H1 (cell line): ENCODE data around the gene NT5DC1. TPM values are rescaled to one million over a fixed set of nuclear protein-coding genes. Genes with fewer than 3 reads are reported as not detected.

Experiments
- CTCF ChIA-PET: fragments of 300-600 bp; sonication (Branson Sonifier 250); formaldehyde crosslinking; loops from one replicate; lab custom pipeline; 2021; ENCODE audit not compliant: partially characterized antibody; lab: Charles Lee
- POLR2A ChIA-PET: fragments of 300-600 bp; sonication (Branson Sonifier 250); formaldehyde crosslinking; loops from one replicate; lab custom pipeline; 2021; ENCODE audit warnings: inconsistent platforms; ENCODE audit not compliant: partially characterized antibody; lab: Charles Lee
- DNase-seq, 2 experiments: peaks; one replicate each; pipeline versions ENCODE4 v3.0.0 to v3.0.0-alpha.2; 2010 to 2022; ENCODE audit warnings: low spot score in 2 of 2, low read depth in 1 of 2, mixed read lengths in 1 of 2
- FAIRE-seq: peaks from 2 replicates; lab custom pipeline; 2011; peaks lifted over from hg19 to GRCh38; lab: Jason Lieb, UNC
- H2AFZ ChIP-seq: 2 replicates; pipeline ENCODE4 v1.8.1; 2012; ENCODE audit warnings: low read length, inconsistent platforms
- H2AK5ac ChIP-seq: 2 replicates; pipeline ENCODE4 v1.6.1; 2013; ENCODE audit warnings: low read depth, low read length
- H2BK120ac ChIP-seq: replicated peaks from 2 replicates; pipeline ENCODE3; 2013; ENCODE audit warnings: low read depth, low read length, inconsistent platforms
- H2BK12ac ChIP-seq: 2 replicates; pipeline ENCODE4 v1.6.1; 2013; ENCODE audit warnings: low read depth, low read length
- H2BK15ac ChIP-seq: 2 replicates; pipeline ENCODE4 v1.6.1; 2013; ENCODE audit warnings: low read length
- H2BK20ac ChIP-seq: 2 replicates; pipeline ENCODE4 v1.6.1; 2013; ENCODE audit warnings: low read length
- H2BK5ac ChIP-seq: 2 replicates; pipeline ENCODE4 v1.6.1; 2013; ENCODE audit warnings: low read depth, low read length
- H3K14ac ChIP-seq: 2 replicates; pipeline ENCODE4 v1.6.1; 2013; ENCODE audit warnings: inconsistent platforms; ENCODE audit not compliant: insufficient read length
- H3K18ac ChIP-seq: 2 replicates; pipeline ENCODE4 v1.6.1; 2013; ENCODE audit warnings: low read length; ENCODE audit errors: extremely low read depth
- H3K23ac ChIP-seq: 2 replicates; pipeline ENCODE4 v1.6.1; 2013; ENCODE audit warnings: inconsistent platforms; ENCODE audit not compliant: insufficient read length
- H3K23me2 ChIP-seq: 2 replicates; pipeline ENCODE4 v1.6.1; 2013; ENCODE audit warnings: low read depth, low read length
- H3K27ac ChIP-seq: 2 replicates; pipeline ENCODE4 v1.6.1; 2011; ENCODE audit warnings: low read depth, low read length, inconsistent platforms
- H3K27me3 ChIP-seq, 4 experiments: replicated peaks in 1 of 4; 1 replicate in 1 of 4; 2 replicates in 3 of 4; pipeline versions ENCODE4 v1.6.1 to v1.8.1; 2011 to 2013; ENCODE audit warnings: low read length in 3 of 4, mild to moderate bottlenecking in 3 of 4, inconsistent platforms in 2 of 4, mixed read lengths in 2 of 4, moderate library complexity in 1 of 4; ENCODE audit not compliant: control insufficient read depth in 3 of 4, insufficient read depth in 3 of 4; ENCODE audit errors: extremely low read depth in 1 of 4
- H3K36me3 ChIP-seq, 4 experiments: 2 replicates each; pipeline versions ENCODE4 v1.6.1 to v1.8.1; 2011 to 2013; ENCODE audit warnings: mild to moderate bottlenecking in 4 of 4, low read length in 3 of 4, moderate library complexity in 2 of 4, control low read depth in 1 of 4, inconsistent platforms in 1 of 4; ENCODE audit not compliant: insufficient read depth in 4 of 4, control insufficient read depth in 2 of 4
- H3K4ac ChIP-seq: replicated peaks from 2 replicates; pipeline ENCODE3; 2013; ENCODE audit warnings: low read length, low read depth, mixed read lengths, inconsistent platforms; ENCODE audit not compliant: insufficient read length
- H3K4me1 ChIP-seq, 4 experiments: replicated peaks in 1 of 4; 1 replicate in 1 of 4; 2 replicates in 3 of 4; pipeline versions ENCODE4 v1.6.1 to v1.8.1; 2011 to 2013; ENCODE audit warnings: low read length in 3 of 4, inconsistent platforms in 2 of 4, mixed read lengths in 1 of 4; ENCODE audit not compliant: insufficient read depth in 4 of 4, control insufficient read depth in 3 of 4
- H3K4me2 ChIP-seq, 2 experiments: 2 replicates each; pipeline versions ENCODE4 v1.6.1 to v1.8.1; 2011 to 2013; ENCODE audit warnings: low read depth in 2 of 2, low read length in 2 of 2, control low read depth in 1 of 2, inconsistent platforms in 1 of 2, mild to moderate bottlenecking in 1 of 2; ENCODE audit not compliant: insufficient read depth in 1 of 2
- H3K4me3 ChIP-seq, 4 experiments: fragments of 200-600, 300-600 bp in 1 of 4; sonication (generic), shearing (Covaris generic), sonication (Bioruptor Twin) in 1 of 4; 2 replicates each; pipeline versions ENCODE4 v1.5.1 to v1.8.1; 2011 to 2016; ENCODE audit warnings: low read length in 4 of 4, low read depth in 3 of 4, control low read depth in 2 of 4, inconsistent platforms in 2 of 4, mild to moderate bottlenecking in 2 of 4, mixed read lengths in 1 of 4, moderate library complexity in 1 of 4; ENCODE audit not compliant: insufficient read depth in 2 of 4; ENCODE audit errors: extremely low read depth in 1 of 4
- H3K56ac ChIP-seq: replicated peaks from 2 replicates; pipeline ENCODE3; 2013; ENCODE audit warnings: low read depth, mild to moderate bottlenecking, mixed read lengths, low read length, inconsistent platforms; ENCODE audit not compliant: insufficient read length
- H3K79me1 ChIP-seq: 2 replicates; pipeline ENCODE4 v1.6.1; 2013; ENCODE audit warnings: low read depth, low read length, control low read depth
- H3K79me2 ChIP-seq, 2 experiments: 2 replicates each; pipeline versions ENCODE4 v1.6.1 to v1.8.1; 2012 to 2013; ENCODE audit warnings: low read length in 2 of 2, mild to moderate bottlenecking in 2 of 2, inconsistent platforms in 1 of 2; ENCODE audit not compliant: insufficient read depth in 2 of 2, control insufficient read depth in 1 of 2
- H3K9ac ChIP-seq, 4 experiments: replicated peaks in 1 of 4; 1 replicate in 1 of 4; 2 replicates in 3 of 4; pipeline versions ENCODE4 v1.6.1 to v1.8.1; 2011 to 2013; ENCODE audit warnings: low read depth in 3 of 4, low read length in 3 of 4, control low read depth in 2 of 4, mild to moderate bottlenecking in 2 of 4, moderate library complexity in 2 of 4, inconsistent platforms in 1 of 4; ENCODE audit errors: extremely low read depth in 1 of 4
- H3K9me3 ChIP-seq, 2 experiments: 2 replicates each; pipeline versions ENCODE4 v1.6.1 to v1.8.1; 2012 to 2013; ENCODE audit warnings: mild to moderate bottlenecking in 2 of 2, moderate library complexity in 2 of 2, control low read depth in 1 of 2, inconsistent platforms in 1 of 2, low read depth in 1 of 2, low read length in 1 of 2, mixed read lengths in 1 of 2; ENCODE audit not compliant: insufficient read depth in 2 of 2
- H4K20me1 ChIP-seq, 2 experiments: replicated peaks in 1 of 2; 2 replicates each; pipeline versions ENCODE3 to v1.8.1; 2011 to 2013; ENCODE audit warnings: inconsistent platforms in 2 of 2, low read length in 2 of 2, mild to moderate bottlenecking in 1 of 2; ENCODE audit not compliant: insufficient read depth in 2 of 2, control insufficient read depth in 1 of 2
- H4K5ac ChIP-seq: 2 replicates; pipeline ENCODE4 v1.6.1; 2013; ENCODE audit warnings: low read length, low read depth, mixed read lengths, inconsistent platforms; ENCODE audit not compliant: insufficient read length
- H4K8ac ChIP-seq: 2 replicates; pipeline ENCODE4 v1.8.0; 2013; ENCODE audit warnings: mild to moderate bottlenecking, moderate library complexity, low read length, inconsistent platforms; ENCODE audit not compliant: insufficient read depth; ENCODE audit errors: extremely low read depth
- H4K91ac ChIP-seq: replicated peaks from 2 replicates; pipeline ENCODE3; 2013; ENCODE audit warnings: low read length, mixed read lengths, inconsistent platforms; ENCODE audit not compliant: insufficient read length
- KDM4A ChIP-seq: IDR thresholded peaks from one replicate; pipeline ENCODE4 v1.7.1; 2012; ENCODE audit warnings: low read depth, mild to moderate bottlenecking, moderate library complexity, low read length, inconsistent platforms; ENCODE audit not compliant: severe bottlenecking
- POLR2AphosphoS5 ChIP-seq: IDR thresholded peaks from 2 replicates; pipeline ENCODE4 v1.6.1; 2011; ENCODE audit warnings: low read depth, low read length
- RAD21 ChIP-seq, 2 experiments: IDR thresholded peaks in 1 of 2; conservative IDR thresholded peaks in 1 of 2; 2 replicates each; pipeline ENCODE4 v1.6.1; 2011; ENCODE audit warnings: low read depth in 2 of 2, low read length in 2 of 2, improper control_type of control experiment in 1 of 2, inconsistent platforms in 1 of 2, mild to moderate bottlenecking in 1 of 2, moderate library complexity in 1 of 2
- TAF7 ChIP-seq: optimal IDR thresholded peaks from 2 replicates; pipeline ENCODE3; 2011; ENCODE audit warnings: low read depth, mild to moderate bottlenecking, inconsistent platforms, low read length, moderate library complexity, borderline replicate concordance
- WGBS, 2 experiments: shearing (Covaris generic) in 1 of 2; methylation state at CpG; one replicate each; pipeline versions ENCODE4 v1.1.6 to v1.1.7; 2013 to 2015; ENCODE audit warnings: low lambda C conversion rate in 2 of 2, mixed read lengths in 2 of 2, inconsistent platforms in 1 of 2, low coverage in 1 of 2, missing lambda C conversion rate in 1 of 2; ENCODE audit not compliant: insufficient replicate concordance in 2 of 2, insufficient coverage in 1 of 2, insufficient read length in 1 of 2; ENCODE audit errors: extremely low coverage in 1 of 2, missing lambda C conversion rate in 1 of 2; 5-methylcytosine and 5-hydroxymethylcytosine counted together
- polyA plus RNA-seq, 7 experiments: library from polyadenylated mRNA; depleted of rRNA in 3 of 7; stranded (reverse) in 5 of 7; unstranded in 2 of 7; fragments of >200 nt in 5 of 7; fragments of 200-250 nt in 2 of 7; gene quantifications; 1 replicate in 5 of 7; 2 replicates in 1 of 7; 4 replicates in 1 of 7; pipeline versions ENCODE4 v1.2.1 to v1.2.3, GENCODE V29; 2011 to 2013; ENCODE audit warnings: missing spikeins in 2 of 7, mixed read lengths in 2 of 7
- total RNA-seq: library from RNA; stranded (reverse); fragmentation: NEBNext Ultra II Directional; extraction: Animal tissue kit (Norgen Biotek cat#: 25700); gene quantifications from 2 replicates; pipeline ENCODE4 v1.2.1, GENCODE V29; 2021
- TF ChIP-seq, protein P1 (sequence below), 3 experiments: IDR thresholded peaks; 1 replicate in 2 of 3; 2 replicates in 1 of 3; pipeline versions ENCODE4 v1.5.1 to v1.6.1; 2011; ENCODE audit warnings: low read length in 3 of 3, mild to moderate bottlenecking in 3 of 3, inconsistent platforms in 2 of 3, low read depth in 1 of 3, moderate library complexity in 1 of 3; ENCODE audit not compliant: insufficient read depth in 1 of 3; ENCODE audit errors: control extremely low read depth in 1 of 3

NT5DC1 gene
- total and polyA plus RNA-seq, 2 of the 8 experiments (the other 6 are each of a cell fraction or from before 2014, with no cell fraction given) = 25.3 to 72.7 TPM

DNA sequence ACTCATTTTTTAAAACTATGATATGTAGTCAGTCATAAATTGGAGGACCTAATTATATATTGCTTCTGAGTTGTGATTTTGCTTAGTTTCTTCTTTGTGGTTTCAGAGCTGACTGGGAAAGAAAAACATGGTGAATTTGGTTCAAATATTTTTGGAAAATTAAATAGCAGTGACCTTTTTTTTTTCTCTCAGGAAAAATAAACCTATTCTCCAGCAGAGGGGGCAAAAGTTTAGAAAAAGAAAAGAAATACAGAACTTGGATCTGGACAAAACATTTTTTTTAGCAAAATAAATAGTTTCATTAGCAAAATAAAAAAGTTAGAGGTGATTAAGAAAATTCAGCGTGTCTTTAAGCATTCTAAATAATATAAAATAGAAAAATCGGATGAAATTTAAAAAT lies 15.1 kb downstream of the NT5DC1 start:
- FAIRE-seq (no peak), DNase-seq (no peak)
- WGBS, 2 experiments = 84% methylated on average over 2 of the region's 2 CpGs; no CpG with 5 or more reads in 1 of the 2 experiments
- Histone ChIP-seq H3K36me3 (peaks cover 6 to 78% (median 34%) of the 10 kb centered on the region in 4 experiments), H4K91ac (no peak overlapping the region), H4K20me1 (no peaks in the 10 kb centered on the region), H2AK5ac (no peak overlapping the region), H3K4ac (no peak overlapping the region), H3K56ac (no peak overlapping the region), H3K23ac (no peak overlapping the region), H3K79me2 (no peaks in the 10 kb centered on the region), H3K27ac (no peak overlapping the region), H3K4me2 (no peak overlapping the region), H3K9ac (no peak overlapping the region), H2BK120ac (no peak overlapping the region), H2BK20ac (no peak overlapping the region), H3K27me3 (no peaks in the 10 kb centered on the region), H4K5ac (no peak overlapping the region), H3K4me3 (no peak overlapping the region), H2BK12ac (no peak overlapping the region), H4K8ac (no peak overlapping the region), H3K4me1 (no peaks in the 10 kb centered on the region), H3K23me2 (no peaks in the 10 kb centered on the region), H3K9me3 (no peaks in the 10 kb centered on the region), H2BK15ac (no peak overlapping the region), H3K79me1 (no peaks in the 10 kb centered on the region), H2AFZ (no peak overlapping the region), H2BK5ac (no peak overlapping the region), H3K18ac (no peak overlapping the region), H3K14ac (no peak overlapping the region)
- ChIA-PET CTCF (interaction anchor here (0.6 to 1.2 kb wide), 12 partner anchors 9 to 1916 kb away, joined by 3 to 5 read pairs (median 3); partner anchors contain the start of gene COL10A1), POLR2A (interaction anchor here (1.0 to 3.0 kb wide), 2 partner anchors 9 to 14 kb away, joined by 3 to 16 read pairs; partner anchors contain the start of gene NT5DC1)
- no peak for TF ChIP-seq KDM4A
- no peak for TF ChIP-seq POLR2AphosphoS5
- TF ChIP-seq RAD21 (IDR thresholded peaks at IDR 0.05 in 1 of 2, conservative IDR thresholded peaks at IDR 0.05 in 1 of 2; ENCODE audit: low read depth in 2 of 2, low read length in 2 of 2) = peak in 1 of 2 experiments; percentile 7; a peak in 1 of 4 replicates
- TF ChIP-seq, protein P1, sequence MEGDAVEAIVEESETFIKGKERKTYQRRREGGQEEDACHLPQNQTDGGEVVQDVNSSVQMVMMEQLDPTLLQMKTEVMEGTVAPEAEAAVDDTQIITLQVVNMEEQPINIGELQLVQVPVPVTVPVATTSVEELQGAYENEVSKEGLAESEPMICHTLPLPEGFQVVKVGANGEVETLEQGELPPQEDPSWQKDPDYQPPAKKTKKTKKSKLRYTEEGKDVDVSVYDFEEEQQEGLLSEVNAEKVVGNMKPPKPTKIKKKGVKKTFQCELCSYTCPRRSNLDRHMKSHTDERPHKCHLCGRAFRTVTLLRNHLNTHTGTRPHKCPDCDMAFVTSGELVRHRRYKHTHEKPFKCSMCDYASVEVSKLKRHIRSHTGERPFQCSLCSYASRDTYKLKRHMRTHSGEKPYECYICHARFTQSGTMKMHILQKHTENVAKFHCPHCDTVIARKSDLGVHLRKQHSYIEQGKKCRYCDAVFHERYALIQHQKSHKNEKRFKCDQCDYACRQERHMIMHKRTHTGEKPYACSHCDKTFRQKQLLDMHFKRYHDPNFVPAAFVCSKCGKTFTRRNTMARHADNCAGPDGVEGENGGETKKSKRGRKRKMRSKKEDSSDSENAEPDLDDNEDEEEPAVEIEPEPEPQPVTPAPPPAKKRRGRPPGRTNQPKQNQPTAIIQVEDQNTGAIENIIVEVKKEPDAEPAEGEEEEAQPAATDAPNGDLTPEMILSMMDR (IDR thresholded peaks at IDR 0.05; ENCODE audit: control extremely low read depth in 1 of 3, insufficient read depth in 1 of 3, low read depth in 1 of 3, low read length in 3 of 3) = peak in 1 of 3 experiments; percentile 13; a peak in 1 of 4 replicates
- TF ChIP-seq TAF7 = no peak
